Liver (tissue), 9 donors: Measurements from ENCODE around the gene PTRH1. TPM values are rescaled to one million over a fixed set of nuclear protein-coding genes. Genes with fewer than 3 reads are reported as not detected.

ENCODE experiments used
- DNase-seq: peaks from one replicate; pipeline ENCODE4 v3.0.0-alpha.2; 2017; ENCODE audit warnings: low spot score
- H3K27ac ChIP-seq, 2 donors: one replicate each; pipeline ENCODE4 v1.7.0; 2013; ENCODE audit warnings: inconsistent platforms in 2 of 2, low read length in 2 of 2, control low read depth in 1 of 2, low read depth in 1 of 2, mild to moderate bottlenecking in 1 of 2
- H3K27me3 ChIP-seq, 4 donors: one replicate each; pipeline versions ENCODE4 v1.6.1 to v1.7.0; 2013; ENCODE audit warnings: low read length in 3 of 4, inconsistent platforms in 1 of 4, mild to moderate bottlenecking in 1 of 4, moderate library complexity in 1 of 4; ENCODE audit not compliant: control insufficient read depth in 4 of 4, insufficient read depth in 4 of 4
- H3K36me3 ChIP-seq, 4 donors: one replicate each; pipeline versions ENCODE4 v1.6.1 to v1.7.0; 2013; ENCODE audit warnings: low read length in 3 of 4, mild to moderate bottlenecking in 3 of 4, low read depth in 1 of 4, moderate library complexity in 1 of 4; ENCODE audit not compliant: control insufficient read depth in 4 of 4, insufficient read depth in 3 of 4
- H3K4me1 ChIP-seq, 4 donors: one replicate each; pipeline versions ENCODE4 v1.6.1 to v1.7.0; 2013; ENCODE audit warnings: low read length in 3 of 4, mild to moderate bottlenecking in 3 of 4, moderate library complexity in 1 of 4; ENCODE audit not compliant: control insufficient read depth in 4 of 4, insufficient read depth in 4 of 4
- H3K4me3 ChIP-seq, 3 donors: one replicate each; pipeline versions ENCODE4 v1.6.1 to v1.7.0; 2013; ENCODE audit warnings: low read length in 3 of 3, control low read depth in 1 of 3, low read depth in 1 of 3, mild to moderate bottlenecking in 1 of 3
- H3K9ac ChIP-seq, 2 donors: one replicate each; pipeline ENCODE4 v1.7.0; 2013; ENCODE audit warnings: low read length in 2 of 2, mild to moderate bottlenecking in 2 of 2, moderate library complexity in 2 of 2, control low read depth in 1 of 2, low read depth in 1 of 2
- H3K9me3 ChIP-seq, 4 donors: one replicate each; pipeline versions ENCODE4 v1.6.1 to v1.7.0; 2013; ENCODE audit warnings: low read length in 3 of 4; ENCODE audit not compliant: control insufficient read depth in 4 of 4
- ATF3 ChIP-seq: IDR thresholded peaks from 2 replicates; pipeline ENCODE4 v1.6.1; 2016; ENCODE audit warnings: antibody characterized with exemption
- CTCF ChIP-seq: fragments of 150-350 bp; IDR thresholded peaks from 2 replicates; pipeline ENCODE4 v1.5.1; 2017; ENCODE audit warnings: improper control_type of control experiment, low read depth, low read length; ENCODE audit not compliant: missing input control
- FOXA1 ChIP-seq: IDR thresholded peaks from 2 replicates; pipeline ENCODE4 v1.6.1; 2016; ENCODE audit warnings: antibody characterized with exemption
- FOXA2 ChIP-seq: IDR thresholded peaks from 2 replicates; pipeline ENCODE4 v1.6.1; 2016; ENCODE audit warnings: antibody characterized with exemption
- GABPA ChIP-seq, 2 donors: IDR thresholded peaks in 1 of 2; conservative IDR thresholded peaks in 1 of 2; 2 replicates each; pipeline ENCODE4 v1.6.1; 2016; ENCODE audit warnings: antibody characterized with exemption in 2 of 2, mild to moderate bottlenecking in 1 of 2, moderate library complexity in 1 of 2
- HNF4A ChIP-seq, 2 donors: conservative IDR thresholded peaks; 2 replicates each; pipeline ENCODE4 v1.6.1; 2016; ENCODE audit warnings: antibody characterized with exemption in 2 of 2, mild to moderate bottlenecking in 2 of 2
- HNF4G ChIP-seq: IDR thresholded peaks from 2 replicates; pipeline ENCODE4 v1.6.1; 2016; ENCODE audit warnings: antibody characterized with exemption
- JUND ChIP-seq, 2 donors: IDR thresholded peaks; 2 replicates each; pipeline ENCODE4 v1.6.1; 2016; ENCODE audit warnings: antibody characterized with exemption in 2 of 2
- MAX ChIP-seq: IDR thresholded peaks from 2 replicates; pipeline ENCODE4 v1.6.1; 2016; ENCODE audit warnings: antibody characterized with exemption
- NR2F2 ChIP-seq: IDR thresholded peaks from 2 replicates; pipeline ENCODE4 v1.6.1; 2016; ENCODE audit warnings: antibody characterized with exemption
- RAD21 ChIP-seq, 2 donors: IDR thresholded peaks; 2 replicates each; pipeline ENCODE4 v1.6.1; 2016; ENCODE audit warnings: antibody characterized with exemption in 2 of 2, mild to moderate bottlenecking in 2 of 2
- REST ChIP-seq: IDR thresholded peaks from 2 replicates; pipeline ENCODE4 v1.6.1; 2016; ENCODE audit warnings: antibody characterized with exemption, mild to moderate bottlenecking
- RXRA ChIP-seq, 2 donors: IDR thresholded peaks; 2 replicates each; pipeline ENCODE4 v1.6.1; 2017 to 2018; ENCODE audit warnings: antibody characterized with exemption in 2 of 2, mild to moderate bottlenecking in 1 of 2
- SP1 ChIP-seq: IDR thresholded peaks from 2 replicates; pipeline ENCODE4 v1.6.1; 2018; ENCODE audit warnings: antibody characterized with exemption, mild to moderate bottlenecking
- YY1 ChIP-seq: IDR thresholded peaks from 2 replicates; pipeline ENCODE4 v1.6.1; 2016; ENCODE audit warnings: antibody characterized with exemption, mild to moderate bottlenecking
- whole genome bisulfite sequencing: extraction: QIAGEN DNeasy Blood & Tissue Kit; methylation state at CpG from one replicate; pipeline ENCODE4 v1.1.7; 2013; 5-methylcytosine and 5-hydroxymethylcytosine counted together
- polyA plus RNA-seq, 2 donors: library from polyadenylated mRNA; stranded (reverse) in 1 of 2; unstranded in 1 of 2; fragments of 200-250 nt in 1 of 2; fragments of >200 nt in 1 of 2; fragmentation: Nextera tagmentation in 1 of 2; extraction: Ambion mirVana in 1 of 2; gene quantifications; one replicate each; pipeline versions ENCODE4 v1.2.1 to v1.2.3, GENCODE V29; 2013 to 2015
- total RNA-seq, 2 donors: library from RNA; depleted of rRNA; stranded (reverse); fragments of >200 nt; gene quantifications; one replicate each; pipeline ENCODE4 v1.2.3, GENCODE V29; 2014
- donor health status: healthy.
- donor health status: healthy.
- donor health status: healthy.
- donor health status: healthy.
- donor health status: healthy.

The PTRH1 gene
- total and polyA plus RNA-seq, 4 donors: 6.7 to 21.6 (median 9.7) TPM

- H3K27me3 ChIP-seq: no peaks in the 10 kb centered on the region
- no peaks in the 10 kb centered on the region for H3K36me3 ChIP-seq
- H3K4me1 ChIP-seq: peaks cover 2 to 6% (median 3%) of the 10 kb centered on the region in 4 donors
- WGBS: 96% methylated on average over 2 of the region's 2 CpGs
- TF ChIP-seq FOXA1: no peak
- TF ChIP-seq GABPA (IDR thresholded peaks at IDR 0.05 in 1 of 2, conservative IDR thresholded peaks at IDR 0.05 in 1 of 2): no peak
- TF ChIP-seq ATF3: no peak
- TF ChIP-seq JUND (IDR thresholded peaks at IDR 0.05): no peak
- H3K9ac ChIP-seq: no peak overlapping the region
- no peak overlapping the region for H3K27ac ChIP-seq
- no peak for DNase-seq
- no peaks in the 10 kb centered on the region for H3K9me3 ChIP-seq
- H3K4me3 ChIP-seq: no peak overlapping the region
Measured at GRCh38 chr9:127700140-127700539, 15.3 kb downstream of the PTRH1 start.

GRCh38 chr9:127698985-127699670 lies 16.3 kb downstream of the PTRH1 start:
- peak overlapping the region; percentile 68 to 72 for H3K27ac ChIP-seq
- WGBS: 19% methylated on average over 41 of the region's 41 CpGs
- H3K4me3 ChIP-seq: peak overlapping the region in 1 of 3 donors; percentile 12
- H3K9ac ChIP-seq: no peak overlapping the region
- TF ChIP-seq MAX (peak; percentile 30), HNF4A (conservative IDR thresholded peaks at IDR 0.05) (no peak), YY1 (no peak), NR2F2 (peak; percentile 13), HNF4G (no peak), FOXA2 (no peak), RAD21 (IDR thresholded peaks at IDR 0.05) (peak; percentile 6 to 21), CTCF (peak; percentile 9), JUND (IDR thresholded peaks at IDR 0.05) (no peak), REST (no peak), SP1 (peak; percentile 84), GABPA (IDR thresholded peaks at IDR 0.05 in 1 of 2, conservative IDR thresholded peaks at IDR 0.05 in 1 of 2) (peak in 1 of 2 donors; percentile 70), FOXA1 (no peak), RXRA (IDR thresholded peaks at IDR 0.05) (no peak)
- peak; percentile 96 for DNase-seq
- no peaks in the 10 kb centered on the region for H3K9me3 ChIP-seq
- H3K27me3 ChIP-seq: no peaks in the 10 kb centered on the region
- no peaks in the 10 kb centered on the region for H3K36me3 ChIP-seq
- peaks cover 2 to 6% (median 3%) of the 10 kb centered on the region in 4 donors for H3K4me1 ChIP-seq
